Smooth muscle cell (in vitro differentiated cells): Measurements from ENCODE around the gene ZNF397. TPM values are rescaled to one million over a fixed set of nuclear protein-coding genes. Genes with fewer than 3 reads are reported as not detected.

Experiments
- DNase-seq: peaks from one replicate; lab custom pipeline; 2025; ENCODE audit not compliant: unreplicated experiment; lab: John Stamatoyannopoulos, UW
- H2AFZ ChIP-seq: fragments of 200-600 bp; sonication (generic); 2 replicates; pipeline ENCODE4 v1.6.0; 2016; ENCODE audit warnings: antibody characterized with exemption, low read depth, mild to moderate bottlenecking
- H3F3A ChIP-seq: fragments of 200-600 bp; sonication (generic); 2 replicates; pipeline ENCODE4 v1.6.0; 2017; ENCODE audit warnings: antibody characterized with exemption, low read depth
- H3K27ac ChIP-seq: fragments of 200-600 bp; sonication (generic); 2 replicates; pipeline ENCODE4 v1.5.1; 2016; ENCODE audit warnings: low read depth, mild to moderate bottlenecking
- H3K27me3 ChIP-seq: fragments of 200-600 bp; sonication (generic); 2 replicates; pipeline ENCODE4 v1.6.1; 2016; ENCODE audit warnings: low read depth, mild to moderate bottlenecking
- H3K36me3 ChIP-seq: fragments of 200-600 bp; sonication (generic); 2 replicates; pipeline ENCODE4 v1.5.1; 2016; ENCODE audit warnings: low read depth
- H3K4me1 ChIP-seq: fragments of 200-600 bp; sonication (generic); 2 replicates; pipeline ENCODE4 v1.5.1; 2016; ENCODE audit warnings: low read depth
- H3K4me2 ChIP-seq: fragments of 200-600 bp; sonication (generic); 2 replicates; pipeline ENCODE4 v1.6.0; 2016; ENCODE audit warnings: mild to moderate bottlenecking
- H3K4me3 ChIP-seq: fragments of 200-600 bp; sonication (generic); 2 replicates; pipeline ENCODE4 v1.5.1; 2016; ENCODE audit warnings: mild to moderate bottlenecking
- H3K79me2 ChIP-seq: fragments of 200-600 bp; sonication (generic); 2 replicates; pipeline ENCODE4 v1.6.0; 2016; ENCODE audit warnings: low read depth, mild to moderate bottlenecking
- H3K9ac ChIP-seq: fragments of 200-600 bp; sonication (generic); 2 replicates; pipeline ENCODE4 v1.6.0; 2016; ENCODE audit warnings: low read depth
- H3K9me3 ChIP-seq: fragments of 200-600 bp; sonication (generic); replicated peaks from 2 replicates; pipeline ENCODE4 v1.5.1; 2016; ENCODE audit warnings: low read depth
- H4K20me1 ChIP-seq: fragments of 200-600 bp; sonication (generic); 2 replicates; pipeline ENCODE4 v1.6.0; 2016; ENCODE audit warnings: low read depth
- WGBS: methylation state at CpG from one replicate; pipeline ENCODE4 v1.1.7; 2016; ENCODE audit warnings: low lambda C conversion rate; 5-methylcytosine and 5-hydroxymethylcytosine counted together
- polyA plus RNA-seq: library from polyadenylated mRNA; unstranded; fragments of >200 nt; fragmentation: Nextera tagmentation; extraction: Ambion mirVana; gene quantifications from 2 replicates; pipeline ENCODE4 v1.2.1, GENCODE V29; 2016
- total RNA-seq: library from RNA; depleted of rRNA; stranded (reverse); fragments of >200 nt; gene quantifications from 2 replicates; pipeline ENCODE4 v1.2.3, GENCODE V29; 2014
- TF ChIP-seq, protein P1 (sequence below): fragments of 200-600 bp; sonication (generic); IDR thresholded peaks from 2 replicates; pipeline ENCODE4 v1.5.1; 2017; ENCODE audit warnings: borderline replicate concordance, mild to moderate bottlenecking, antibody characterized with exemption; ENCODE audit not compliant: insufficient read depth, poor library complexity, severe bottlenecking

Gene ZNF397
- total and polyA plus RNA-seq, 2 experiments from 2014 or later = 5.3 to 11.8 TPM

DNA sequence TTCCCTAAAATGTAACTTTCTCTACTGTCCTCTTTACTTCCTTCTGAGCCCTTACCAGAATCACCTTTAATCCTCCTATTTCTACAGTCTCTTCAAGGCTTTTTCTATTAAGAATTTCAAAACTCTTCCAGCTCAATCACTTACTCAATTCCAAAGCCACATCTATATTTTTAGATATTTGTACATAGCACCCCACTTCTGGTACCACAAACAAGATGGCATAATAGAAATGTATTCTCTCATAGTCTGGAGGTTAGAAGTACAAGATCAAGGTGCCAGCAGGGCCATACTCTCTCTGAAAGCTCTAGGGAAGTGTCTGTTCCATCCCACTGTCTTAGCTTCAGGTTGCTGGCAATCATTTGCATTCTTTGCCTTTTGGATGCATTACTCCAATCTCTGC is 38.1 kb downstream of the ZNF397 start:
- no peaks in the 10 kb centered on the region for H3F3A ChIP-seq
- H3K4me2 ChIP-seq = no peak overlapping the region
- DNase-seq = no peak
- no peaks in the 10 kb centered on the region for H3K4me1 ChIP-seq
- H3K9me3 ChIP-seq = peaks cover 3% of the 10 kb centered on the region
- H3K27me3 ChIP-seq = no peaks in the 10 kb centered on the region
- no peaks in the 10 kb centered on the region for H3K36me3 ChIP-seq
- no peak overlapping the region for H3K27ac ChIP-seq
- no peaks in the 10 kb centered on the region for H4K20me1 ChIP-seq
- no peak overlapping the region for H3K4me3 ChIP-seq
- H3K9ac ChIP-seq = no peak overlapping the region
- H2AFZ ChIP-seq = no peak overlapping the region
- H3K79me2 ChIP-seq = peaks cover 6% of the 10 kb centered on the region
- TF ChIP-seq, protein P1, sequence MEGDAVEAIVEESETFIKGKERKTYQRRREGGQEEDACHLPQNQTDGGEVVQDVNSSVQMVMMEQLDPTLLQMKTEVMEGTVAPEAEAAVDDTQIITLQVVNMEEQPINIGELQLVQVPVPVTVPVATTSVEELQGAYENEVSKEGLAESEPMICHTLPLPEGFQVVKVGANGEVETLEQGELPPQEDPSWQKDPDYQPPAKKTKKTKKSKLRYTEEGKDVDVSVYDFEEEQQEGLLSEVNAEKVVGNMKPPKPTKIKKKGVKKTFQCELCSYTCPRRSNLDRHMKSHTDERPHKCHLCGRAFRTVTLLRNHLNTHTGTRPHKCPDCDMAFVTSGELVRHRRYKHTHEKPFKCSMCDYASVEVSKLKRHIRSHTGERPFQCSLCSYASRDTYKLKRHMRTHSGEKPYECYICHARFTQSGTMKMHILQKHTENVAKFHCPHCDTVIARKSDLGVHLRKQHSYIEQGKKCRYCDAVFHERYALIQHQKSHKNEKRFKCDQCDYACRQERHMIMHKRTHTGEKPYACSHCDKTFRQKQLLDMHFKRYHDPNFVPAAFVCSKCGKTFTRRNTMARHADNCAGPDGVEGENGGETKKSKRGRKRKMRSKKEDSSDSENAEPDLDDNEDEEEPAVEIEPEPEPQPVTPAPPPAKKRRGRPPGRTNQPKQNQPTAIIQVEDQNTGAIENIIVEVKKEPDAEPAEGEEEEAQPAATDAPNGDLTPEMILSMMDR = no peak

DNA sequence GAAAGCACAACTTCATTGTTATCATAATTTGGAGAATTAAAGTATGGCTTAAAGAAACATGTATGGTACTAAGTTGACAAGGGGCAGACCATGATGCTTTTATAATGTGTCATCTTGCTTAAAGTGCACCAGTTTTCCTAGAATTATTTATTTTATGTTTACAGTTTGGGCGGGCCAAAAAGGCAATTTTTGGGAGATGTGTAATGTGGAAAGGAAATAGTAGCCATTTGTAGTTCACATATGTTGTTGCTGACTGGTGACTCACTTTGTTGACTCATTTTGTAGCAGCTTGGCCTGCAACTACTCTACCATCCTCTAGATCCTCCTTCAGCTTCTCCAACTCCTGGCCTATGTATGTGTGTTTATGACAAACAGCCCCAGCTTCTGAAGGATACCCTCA is 41.5 kb downstream of the ZNF397 start:
- Histone ChIP-seq H4K20me1 (no peaks in the 10 kb centered on the region), H2AFZ (no peak overlapping the region), H3K27me3 (no peaks in the 10 kb centered on the region), H3K79me2 (peaks cover 27% of the 10 kb centered on the region), H3K9me3 (peaks cover 6% of the 10 kb centered on the region), H3K4me3 (no peak overlapping the region), H3K4me2 (no peak overlapping the region), H3K9ac (no peak overlapping the region), H3K4me1 (no peaks in the 10 kb centered on the region), H3K36me3 (no peaks in the 10 kb centered on the region), H3K27ac (peak overlapping the region; percentile 58), H3F3A (no peaks in the 10 kb centered on the region)
- TF ChIP-seq, protein P1 = no peak
- DNase-seq = no peak
- 33% methylated on average over 1 of the region's 1 CpG for WGBS

DNA sequence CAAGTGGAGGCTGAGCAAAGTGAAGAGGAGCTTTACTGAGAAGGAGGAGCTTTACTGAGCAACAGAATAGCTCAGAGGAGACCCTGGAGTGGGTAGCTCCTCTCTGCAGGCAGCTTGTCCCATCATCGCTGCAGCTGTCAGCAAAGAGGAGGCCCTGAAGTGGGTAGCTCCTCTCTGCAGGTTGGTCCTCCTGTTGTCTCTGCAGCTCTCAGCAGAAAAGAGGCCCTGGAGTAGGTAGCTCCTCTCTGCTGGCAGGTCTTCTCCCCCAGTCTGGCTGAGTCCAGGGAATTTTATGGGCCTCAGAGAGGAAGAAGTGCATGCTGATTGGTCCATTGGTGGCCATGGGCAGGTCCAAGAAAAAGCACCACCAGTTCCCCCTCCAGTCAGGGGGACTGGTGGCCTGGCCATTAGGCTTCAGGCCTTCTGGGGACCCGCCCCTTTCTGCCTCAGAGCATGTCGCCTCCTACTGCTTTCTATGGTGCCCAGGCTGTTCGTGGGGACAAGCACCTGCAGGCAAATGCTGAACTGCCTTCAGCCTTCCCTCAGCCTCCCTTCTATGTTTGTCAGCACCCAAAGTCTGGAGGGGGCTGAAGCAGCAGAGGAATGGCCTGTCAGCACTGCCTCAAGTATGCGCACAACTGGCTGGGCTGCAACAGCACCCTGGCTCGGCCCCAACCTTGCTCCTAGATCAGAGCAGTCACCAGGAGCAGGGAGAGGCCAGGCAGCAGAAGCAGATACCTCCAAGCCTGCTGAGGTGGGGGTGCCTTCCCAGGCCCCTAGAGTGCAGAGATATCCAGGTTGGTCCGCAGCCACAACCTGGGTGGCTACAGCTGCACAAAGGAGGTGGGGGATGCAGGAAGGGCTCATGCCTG is 43.3 kb downstream of the ZNF397 start:
- no peak for DNase-seq
- Histone ChIP-seq H3F3A (no peaks in the 10 kb centered on the region), H3K4me3 (no peak overlapping the region), H3K79me2 (peaks cover 41% of the 10 kb centered on the region), H3K36me3 (no peaks in the 10 kb centered on the region), H3K27ac (no peak overlapping the region), H4K20me1 (no peaks in the 10 kb centered on the region), H2AFZ (no peak overlapping the region), H3K4me1 (peaks cover 2% of the 10 kb centered on the region), H3K4me2 (no peak overlapping the region), H3K27me3 (no peaks in the 10 kb centered on the region), H3K9me3 (peaks cover 5% of the 10 kb centered on the region), H3K9ac (no peak overlapping the region)
- 94% methylated on average over 7 of the region's 7 CpGs for WGBS
- TF ChIP-seq, protein P1 = no peak

DNA sequence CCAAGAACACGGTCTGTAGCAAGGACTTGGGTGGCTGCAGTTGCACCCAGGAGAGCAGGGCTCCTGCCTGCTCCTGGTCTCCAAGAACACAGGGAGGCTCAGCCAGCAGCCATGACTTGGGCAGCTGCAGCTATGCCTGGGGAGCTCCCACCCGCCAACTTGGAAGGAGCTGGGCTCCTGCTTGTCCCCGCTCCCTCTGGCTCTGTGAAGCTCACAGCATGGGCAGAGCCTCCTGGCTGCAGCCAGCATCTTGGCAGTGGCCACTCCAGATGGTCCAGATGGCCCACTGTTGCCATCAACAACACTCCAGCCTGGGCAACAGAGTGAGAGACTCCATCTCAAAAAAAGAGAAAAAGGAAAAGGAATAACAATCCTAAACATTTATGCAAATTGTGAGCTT is 44.0 kb downstream of the ZNF397 start:
- Histone ChIP-seq H3K27me3 (no peaks in the 10 kb centered on the region), H3K79me2 (peaks cover 47% of the 10 kb centered on the region), H4K20me1 (no peaks in the 10 kb centered on the region), H3K36me3 (no peaks in the 10 kb centered on the region), H3F3A (no peaks in the 10 kb centered on the region), H3K4me1 (peaks cover 6% of the 10 kb centered on the region), H3K9me3 (peaks cover 3% of the 10 kb centered on the region), H3K27ac (no peak overlapping the region), H3K4me3 (no peak overlapping the region), H2AFZ (no peak overlapping the region), H3K9ac (no peak overlapping the region), H3K4me2 (no peak overlapping the region)
- TF ChIP-seq, protein P1 = no peak
- 98% methylated on average over 3 of the region's 3 CpGs for whole genome bisulfite sequencing
- DNase-seq = no peak
